H1 (cell line): Measurements from ENCODE around the gene SFXN1. TPM values are rescaled to one million over a fixed set of nuclear protein-coding genes. Genes with fewer than 3 reads are reported as not detected.

ENCODE experiments used
- CTCF ChIA-PET: fragments of 300-600 bp; sonication (Branson Sonifier 250); formaldehyde crosslinking; loops from one replicate; lab custom pipeline; 2021; ENCODE audit not compliant: partially characterized antibody; lab: Charles Lee
- POLR2A ChIA-PET: fragments of 300-600 bp; sonication (Branson Sonifier 250); formaldehyde crosslinking; loops from one replicate; lab custom pipeline; 2021; ENCODE audit warnings: inconsistent platforms; ENCODE audit not compliant: partially characterized antibody; lab: Charles Lee
- DNase-seq, 2 experiments: peaks; one replicate each; pipeline versions ENCODE4 v3.0.0 to v3.0.0-alpha.2; 2010 to 2022; ENCODE audit warnings: low spot score in 2 of 2, low read depth in 1 of 2, mixed read lengths in 1 of 2
- FAIRE-seq: peaks from 2 replicates; lab custom pipeline; 2011; peaks lifted over from hg19 to GRCh38; lab: Jason Lieb, UNC
- H2AFZ ChIP-seq: 2 replicates; pipeline ENCODE4 v1.8.1; 2012; ENCODE audit warnings: low read length, inconsistent platforms
- H2AK5ac ChIP-seq: 2 replicates; pipeline ENCODE4 v1.6.1; 2013; ENCODE audit warnings: low read depth, low read length
- H2BK120ac ChIP-seq: replicated peaks from 2 replicates; pipeline ENCODE3; 2013; ENCODE audit warnings: low read depth, low read length, inconsistent platforms
- H2BK12ac ChIP-seq: 2 replicates; pipeline ENCODE4 v1.6.1; 2013; ENCODE audit warnings: low read depth, low read length
- H2BK15ac ChIP-seq: 2 replicates; pipeline ENCODE4 v1.6.1; 2013; ENCODE audit warnings: low read length
- H2BK20ac ChIP-seq: 2 replicates; pipeline ENCODE4 v1.6.1; 2013; ENCODE audit warnings: low read length
- H2BK5ac ChIP-seq: 2 replicates; pipeline ENCODE4 v1.6.1; 2013; ENCODE audit warnings: low read depth, low read length
- H3K14ac ChIP-seq: 2 replicates; pipeline ENCODE4 v1.6.1; 2013; ENCODE audit warnings: inconsistent platforms; ENCODE audit not compliant: insufficient read length
- H3K18ac ChIP-seq: 2 replicates; pipeline ENCODE4 v1.6.1; 2013; ENCODE audit warnings: low read length; ENCODE audit errors: extremely low read depth
- H3K23ac ChIP-seq: 2 replicates; pipeline ENCODE4 v1.6.1; 2013; ENCODE audit warnings: inconsistent platforms; ENCODE audit not compliant: insufficient read length
- H3K23me2 ChIP-seq: 2 replicates; pipeline ENCODE4 v1.6.1; 2013; ENCODE audit warnings: low read depth, low read length
- H3K27ac ChIP-seq: 2 replicates; pipeline ENCODE4 v1.6.1; 2011; ENCODE audit warnings: low read depth, low read length, inconsistent platforms
- H3K27me3 ChIP-seq, 4 experiments: replicated peaks in 1 of 4; 1 replicate in 1 of 4; 2 replicates in 3 of 4; pipeline versions ENCODE4 v1.6.1 to v1.8.1; 2011 to 2013; ENCODE audit warnings: low read length in 3 of 4, mild to moderate bottlenecking in 3 of 4, inconsistent platforms in 2 of 4, mixed read lengths in 2 of 4, moderate library complexity in 1 of 4; ENCODE audit not compliant: control insufficient read depth in 3 of 4, insufficient read depth in 3 of 4; ENCODE audit errors: extremely low read depth in 1 of 4
- H3K36me3 ChIP-seq, 4 experiments: 2 replicates each; pipeline versions ENCODE4 v1.6.1 to v1.8.1; 2011 to 2013; ENCODE audit warnings: mild to moderate bottlenecking in 4 of 4, low read length in 3 of 4, moderate library complexity in 2 of 4, control low read depth in 1 of 4, inconsistent platforms in 1 of 4; ENCODE audit not compliant: insufficient read depth in 4 of 4, control insufficient read depth in 2 of 4
- H3K4ac ChIP-seq: replicated peaks from 2 replicates; pipeline ENCODE3; 2013; ENCODE audit warnings: low read length, low read depth, mixed read lengths, inconsistent platforms; ENCODE audit not compliant: insufficient read length
- H3K4me1 ChIP-seq, 4 experiments: replicated peaks in 1 of 4; 1 replicate in 1 of 4; 2 replicates in 3 of 4; pipeline versions ENCODE4 v1.6.1 to v1.8.1; 2011 to 2013; ENCODE audit warnings: low read length in 3 of 4, inconsistent platforms in 2 of 4, mixed read lengths in 1 of 4; ENCODE audit not compliant: insufficient read depth in 4 of 4, control insufficient read depth in 3 of 4
- H3K4me2 ChIP-seq, 2 experiments: 2 replicates each; pipeline versions ENCODE4 v1.6.1 to v1.8.1; 2011 to 2013; ENCODE audit warnings: low read depth in 2 of 2, low read length in 2 of 2, control low read depth in 1 of 2, inconsistent platforms in 1 of 2, mild to moderate bottlenecking in 1 of 2; ENCODE audit not compliant: insufficient read depth in 1 of 2
- H3K4me3 ChIP-seq, 4 experiments: fragments of 200-600, 300-600 bp in 1 of 4; sonication (generic), shearing (Covaris generic), sonication (Bioruptor Twin) in 1 of 4; 2 replicates each; pipeline versions ENCODE4 v1.5.1 to v1.8.1; 2011 to 2016; ENCODE audit warnings: low read length in 4 of 4, low read depth in 3 of 4, control low read depth in 2 of 4, inconsistent platforms in 2 of 4, mild to moderate bottlenecking in 2 of 4, mixed read lengths in 1 of 4, moderate library complexity in 1 of 4; ENCODE audit not compliant: insufficient read depth in 2 of 4; ENCODE audit errors: extremely low read depth in 1 of 4
- H3K56ac ChIP-seq: replicated peaks from 2 replicates; pipeline ENCODE3; 2013; ENCODE audit warnings: low read depth, mild to moderate bottlenecking, mixed read lengths, low read length, inconsistent platforms; ENCODE audit not compliant: insufficient read length
- H3K79me1 ChIP-seq: 2 replicates; pipeline ENCODE4 v1.6.1; 2013; ENCODE audit warnings: low read depth, low read length, control low read depth
- H3K79me2 ChIP-seq, 2 experiments: 2 replicates each; pipeline versions ENCODE4 v1.6.1 to v1.8.1; 2012 to 2013; ENCODE audit warnings: low read length in 2 of 2, mild to moderate bottlenecking in 2 of 2, inconsistent platforms in 1 of 2; ENCODE audit not compliant: insufficient read depth in 2 of 2, control insufficient read depth in 1 of 2
- H3K9ac ChIP-seq, 4 experiments: replicated peaks in 1 of 4; 1 replicate in 1 of 4; 2 replicates in 3 of 4; pipeline versions ENCODE4 v1.6.1 to v1.8.1; 2011 to 2013; ENCODE audit warnings: low read depth in 3 of 4, low read length in 3 of 4, control low read depth in 2 of 4, mild to moderate bottlenecking in 2 of 4, moderate library complexity in 2 of 4, inconsistent platforms in 1 of 4; ENCODE audit errors: extremely low read depth in 1 of 4
- H3K9me3 ChIP-seq, 2 experiments: 2 replicates each; pipeline versions ENCODE4 v1.6.1 to v1.8.1; 2012 to 2013; ENCODE audit warnings: mild to moderate bottlenecking in 2 of 2, moderate library complexity in 2 of 2, control low read depth in 1 of 2, inconsistent platforms in 1 of 2, low read depth in 1 of 2, low read length in 1 of 2, mixed read lengths in 1 of 2; ENCODE audit not compliant: insufficient read depth in 2 of 2
- H4K20me1 ChIP-seq, 2 experiments: replicated peaks in 1 of 2; 2 replicates each; pipeline versions ENCODE3 to v1.8.1; 2011 to 2013; ENCODE audit warnings: inconsistent platforms in 2 of 2, low read length in 2 of 2, mild to moderate bottlenecking in 1 of 2; ENCODE audit not compliant: insufficient read depth in 2 of 2, control insufficient read depth in 1 of 2
- H4K5ac ChIP-seq: 2 replicates; pipeline ENCODE4 v1.6.1; 2013; ENCODE audit warnings: low read length, low read depth, mixed read lengths, inconsistent platforms; ENCODE audit not compliant: insufficient read length
- H4K8ac ChIP-seq: 2 replicates; pipeline ENCODE4 v1.8.0; 2013; ENCODE audit warnings: mild to moderate bottlenecking, moderate library complexity, low read length, inconsistent platforms; ENCODE audit not compliant: insufficient read depth; ENCODE audit errors: extremely low read depth
- H4K91ac ChIP-seq: replicated peaks from 2 replicates; pipeline ENCODE3; 2013; ENCODE audit warnings: low read length, mixed read lengths, inconsistent platforms; ENCODE audit not compliant: insufficient read length
- BCL11A ChIP-seq, 2 experiments: IDR thresholded peaks; one replicate each; pipeline ENCODE4 v1.6.1; 2011; ENCODE audit warnings: low read depth in 2 of 2, low read length in 2 of 2, mild to moderate bottlenecking in 2 of 2
- CBX8 ChIP-seq: fragments of 300-800, 300-1000 bp; sonication (generic); IDR thresholded peaks from 2 replicates; pipeline ENCODE4 v1.7.1; 2016; ENCODE audit warnings: low read depth, low read length, borderline replicate concordance
- JUND ChIP-seq: IDR thresholded peaks from 2 replicates; pipeline ENCODE4 v1.6.1; 2011; ENCODE audit warnings: mild to moderate bottlenecking, improper control_type of control experiment, low read length
- KDM4A ChIP-seq: IDR thresholded peaks from one replicate; pipeline ENCODE4 v1.7.1; 2012; ENCODE audit warnings: low read depth, mild to moderate bottlenecking, moderate library complexity, low read length, inconsistent platforms; ENCODE audit not compliant: severe bottlenecking
- POLR2A ChIP-seq, 2 experiments: IDR thresholded peaks; 1 replicate in 1 of 2; 2 replicates in 1 of 2; pipeline ENCODE4 v1.6.1; 2011; ENCODE audit warnings: low read depth in 2 of 2, low read length in 2 of 2, mild to moderate bottlenecking in 2 of 2; ENCODE audit errors: control extremely low read depth in 1 of 2
- RNF2 ChIP-seq: fragments of 200-900, 300-1000 bp; sonication (generic); IDR thresholded peaks from 2 replicates; pipeline ENCODE4 v1.7.1; 2016; ENCODE audit warnings: borderline replicate concordance, low read depth, mild to moderate bottlenecking, antibody characterized with exemption, low read length; ENCODE audit not compliant: poor library complexity, severe bottlenecking; ENCODE audit errors: missing control alignments
- YY1 ChIP-seq: IDR thresholded peaks from 2 replicates; pipeline ENCODE4 v1.6.1; 2011; ENCODE audit warnings: low read depth, mild to moderate bottlenecking, low read length
- polyA plus RNA-seq, 7 experiments: library from polyadenylated mRNA; depleted of rRNA in 3 of 7; stranded (reverse) in 5 of 7; unstranded in 2 of 7; fragments of >200 nt in 5 of 7; fragments of 200-250 nt in 2 of 7; gene quantifications; 1 replicate in 5 of 7; 2 replicates in 1 of 7; 4 replicates in 1 of 7; pipeline versions ENCODE4 v1.2.1 to v1.2.3, GENCODE V29; 2011 to 2013; ENCODE audit warnings: missing spikeins in 2 of 7, mixed read lengths in 2 of 7
- total RNA-seq: library from RNA; stranded (reverse); fragmentation: NEBNext Ultra II Directional; extraction: Animal tissue kit (Norgen Biotek cat#: 25700); gene quantifications from 2 replicates; pipeline ENCODE4 v1.2.1, GENCODE V29; 2021
- TF ChIP-seq, protein P1 (sequence below): IDR thresholded peaks from 2 replicates; pipeline ENCODE4 v1.6.1; 2012; ENCODE audit warnings: low read length, inconsistent platforms

The SFXN1 gene
- total and polyA plus RNA-seq, 2 of the 8 experiments (the other 6 are each of a cell fraction or from before 2014, with no cell fraction given): 72.7 to 97.6 TPM

- no peak for FAIRE-seq
- POLR2A ChIA-PET: no interaction called here
- CTCF ChIA-PET: interaction anchor here (1.3 kb wide), 1 partner anchor 62 kb away, joined by 3 read pairs; no protein-coding TSS in a partner anchor
These were observed 6.0 kb upstream of the SFXN1 start for GRCh38 chr5:175472378-175472777.

More at GRCh38 chr5:175472378-175472777, 6.0 kb upstream of the SFXN1 start:
- no peaks in the 10 kb centered on the region for H3K36me3 ChIP-seq
- H3K27ac ChIP-seq: no peak overlapping the region
- H2BK20ac ChIP-seq: no peak overlapping the region
- no peaks in the 10 kb centered on the region for H3K23me2 ChIP-seq
- H3K14ac ChIP-seq: no peak overlapping the region
- no peaks in the 10 kb centered on the region for H3K4me1 ChIP-seq
- no peaks in the 10 kb centered on the region for H4K20me1 ChIP-seq
- no peak overlapping the region for H3K4me3 ChIP-seq
- peaks cover 0 to 4% (median 0%) of the 10 kb centered on the region in 4 experiments; a peak in 2 of 7 replicates for H3K27me3 ChIP-seq
- no peak overlapping the region for H3K56ac ChIP-seq
- H4K91ac ChIP-seq: no peak overlapping the region
- no peak overlapping the region for H2BK120ac ChIP-seq
- TF ChIP-seq CBX8: no peak
- no peak for TF ChIP-seq BCL11A (IDR thresholded peaks at IDR 0.05; ENCODE audit: low read depth in 2 of 2, low read length in 2 of 2)
- TF ChIP-seq POLR2A (IDR thresholded peaks at IDR 0.05; ENCODE audit: control extremely low read depth in 1 of 2, low read depth in 2 of 2, low read length in 2 of 2): no peak
- no peak for TF ChIP-seq KDM4A
- TF ChIP-seq, protein P1, sequence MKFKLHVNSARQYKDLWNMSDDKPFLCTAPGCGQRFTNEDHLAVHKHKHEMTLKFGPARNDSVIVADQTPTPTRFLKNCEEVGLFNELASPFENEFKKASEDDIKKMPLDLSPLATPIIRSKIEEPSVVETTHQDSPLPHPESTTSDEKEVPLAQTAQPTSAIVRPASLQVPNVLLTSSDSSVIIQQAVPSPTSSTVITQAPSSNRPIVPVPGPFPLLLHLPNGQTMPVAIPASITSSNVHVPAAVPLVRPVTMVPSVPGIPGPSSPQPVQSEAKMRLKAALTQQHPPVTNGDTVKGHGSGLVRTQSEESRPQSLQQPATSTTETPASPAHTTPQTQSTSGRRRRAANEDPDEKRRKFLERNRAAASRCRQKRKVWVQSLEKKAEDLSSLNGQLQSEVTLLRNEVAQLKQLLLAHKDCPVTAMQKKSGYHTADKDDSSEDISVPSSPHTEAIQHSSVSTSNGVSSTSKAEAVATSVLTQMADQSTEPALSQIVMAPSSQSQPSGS: no peak
- TF ChIP-seq JUND: no peak
- no peak for TF ChIP-seq RNF2
- TF ChIP-seq YY1: no peak
- no peak overlapping the region for H2AFZ ChIP-seq
- no peak overlapping the region for H2BK15ac ChIP-seq
- no peaks in the 10 kb centered on the region for H3K79me1 ChIP-seq
- no peaks in the 10 kb centered on the region for H3K9me3 ChIP-seq
- no peak overlapping the region for H3K4me2 ChIP-seq
- no peak overlapping the region for H2AK5ac ChIP-seq
- H3K79me2 ChIP-seq: no peaks in the 10 kb centered on the region
- no peak overlapping the region for H4K5ac ChIP-seq
- DNase-seq: no peak
- H3K18ac ChIP-seq: no peak overlapping the region
- no peak overlapping the region for H3K23ac ChIP-seq
- H2BK5ac ChIP-seq: no peak overlapping the region
- no peak overlapping the region for H4K8ac ChIP-seq
- no peak overlapping the region for H3K4ac ChIP-seq
- H3K9ac ChIP-seq: no peak overlapping the region
- no peak overlapping the region for H2BK12ac ChIP-seq
